Keratinocyte (primary cell): Measurements from ENCODE around the gene TRPM6. TPM values are rescaled to one million over a fixed set of nuclear protein-coding genes. Genes with fewer than 3 reads are reported as not detected.

Experiments used
- DNase-seq: peaks from one replicate; pipeline ENCODE4 v3.0.0-alpha.2; 2011; ENCODE audit warnings: low read depth, missing footprints, low spot score
- FAIRE-seq: peaks from 2 replicates; lab custom pipeline; 2011; peaks lifted over from hg19 to GRCh38; lab: Jason Lieb, UNC
- H2AFZ ChIP-seq: 2 replicates; pipeline ENCODE4 v1.6.0; 2012; ENCODE audit warnings: low read length, control low read depth, inconsistent platforms; ENCODE audit not compliant: control insufficient read depth
- H3K27ac ChIP-seq: 2 replicates; pipeline ENCODE4 v1.5.1; 2011; ENCODE audit warnings: low read length; ENCODE audit not compliant: control insufficient read depth, insufficient read depth
- H3K27me3 ChIP-seq: 3 replicates; pipeline ENCODE4 v1.6.0; 2011; ENCODE audit warnings: low read length; ENCODE audit not compliant: control insufficient read depth, insufficient read depth; ENCODE audit errors: extremely low read depth
- H3K36me3 ChIP-seq, 2 experiments: 2 replicates in 1 of 2; 3 replicates in 1 of 2; pipeline ENCODE4 v1.5.1; 2011; ENCODE audit warnings: low read length in 2 of 2, mild to moderate bottlenecking in 1 of 2; ENCODE audit not compliant: control insufficient read depth in 2 of 2, insufficient read depth in 2 of 2; ENCODE audit errors: extremely low read depth in 1 of 2
- H3K4me1 ChIP-seq: 3 replicates; pipeline ENCODE4 v1.5.1; 2011; ENCODE audit warnings: low read length; ENCODE audit not compliant: control insufficient read depth, insufficient read depth; ENCODE audit errors: extremely low read depth
- H3K4me2 ChIP-seq: 3 replicates; pipeline ENCODE4 v1.6.0; 2011; ENCODE audit warnings: low read depth, low read length; ENCODE audit not compliant: control insufficient read depth, insufficient read depth; ENCODE audit errors: extremely low read depth
- H3K4me3 ChIP-seq, 3 experiments: fragments of 200-600 bp in 1 of 3; sonication (generic) in 1 of 3; 2 replicates in 2 of 3; 3 replicates in 1 of 3; pipeline ENCODE4 v1.5.1; 2011 to 2016; ENCODE audit warnings: low read length in 3 of 3, mild to moderate bottlenecking in 3 of 3, control low read depth in 2 of 3, inconsistent platforms in 1 of 3, low read depth in 1 of 3, mixed read lengths in 1 of 3, mixed run types in 1 of 3, moderate library complexity in 1 of 3; ENCODE audit not compliant: control insufficient read depth in 2 of 3, insufficient read depth in 2 of 3; ENCODE audit errors: extremely low read depth in 1 of 3
- H3K79me2 ChIP-seq: 2 replicates; pipeline ENCODE4 v1.6.0; 2012; ENCODE audit warnings: low read length; ENCODE audit not compliant: control insufficient read depth, insufficient read depth
- H3K9ac ChIP-seq: 3 replicates; pipeline ENCODE4 v1.6.0; 2011; ENCODE audit warnings: low read length; ENCODE audit not compliant: control insufficient read depth, insufficient read depth; ENCODE audit errors: extremely low read depth
- H3K9me1 ChIP-seq: 3 replicates; pipeline ENCODE4 v1.6.0; 2011; ENCODE audit warnings: low read length; ENCODE audit not compliant: control insufficient read depth, insufficient read depth; ENCODE audit errors: extremely low read depth
- H3K9me3 ChIP-seq: 2 replicates; pipeline ENCODE4 v1.5.1; 2012; ENCODE audit warnings: low read depth, low read length; ENCODE audit not compliant: control insufficient read depth
- H4K20me1 ChIP-seq: 3 replicates; pipeline ENCODE4 v1.6.0; 2011; ENCODE audit warnings: low read length; ENCODE audit not compliant: control insufficient read depth, insufficient read depth; ENCODE audit errors: extremely low read depth
- CTCF ChIP-seq, 3 experiments: IDR thresholded peaks in 1 of 3; conservative IDR thresholded peaks in 1 of 3; optimal IDR thresholded peaks in 1 of 3; 2 replicates in 2 of 3; 3 replicates in 1 of 3; pipeline versions ENCODE3 to v1.5.1; 2011; ENCODE audit warnings: low read length in 3 of 3, mild to moderate bottlenecking in 3 of 3, moderate library complexity in 2 of 3, control low read depth in 1 of 3, inconsistent platforms in 1 of 3; ENCODE audit not compliant: insufficient read depth in 2 of 3; ENCODE audit errors: extremely low read depth in 1 of 3
- EZH2 ChIP-seq: IDR thresholded peaks from one replicate; pipeline ENCODE4 v1.6.1; 2012; ENCODE audit warnings: inconsistent platforms, mild to moderate bottlenecking, low read length, moderate library complexity
- dilution Hi-C: fragments of 300-500 bp; cut with MboI; formaldehyde crosslinking; loops from one replicate; pipeline ENCODE4 v1.7.0; 2020; ENCODE audit warnings: low sequenced_read_pairs; ENCODE audit not compliant: extremely low pct_ligation_motif_present
- polyA plus RNA-seq, 5 experiments: library from polyadenylated mRNA; depleted of rRNA in 3 of 5; stranded (reverse) in 3 of 5; stranded (forward) in 1 of 5; unstranded in 1 of 5; fragments of >200 nt; gene quantifications; 1 replicate in 1 of 5; 2 replicates in 3 of 5; 3 replicates in 1 of 5; pipeline versions ENCODE4 v1.2.1 to v1.2.3, GENCODE V29; 2011 to 2012; ENCODE audit warnings: missing spikeins in 2 of 5, low read depth in 1 of 5, low replicate concordance in 1 of 5

The TRPM6 gene
- polyA plus RNA-seq, 1 donor (not counting 4 experiments of a cell fraction or from before 2014, with no cell fraction given), result 0.18 TPM

- H3K4me1 ChIP-seq, result no peaks in the 10 kb centered on the region
- no peaks in the 10 kb centered on the region for H4K20me1 ChIP-seq
- H3K27ac ChIP-seq, result no peak overlapping the region
- no peaks in the 10 kb centered on the region for H3K9me1 ChIP-seq
- H3K4me3 ChIP-seq, result no peak overlapping the region
- no peak for TF ChIP-seq EZH2
- no peak for TF ChIP-seq CTCF (optimal IDR thresholded peaks at IDR 0.05 in 1 of 3, IDR thresholded peaks at IDR 0.05 in 1 of 3, conservative IDR thresholded peaks at IDR 0.05 in 1 of 3; ENCODE audit: extremely low read depth in 1 of 3, insufficient read depth in 2 of 3, low read length in 3 of 3)
- dilution Hi-C loops, result no loop called here
- no peak for FAIRE-seq
- H3K36me3 ChIP-seq, result no peaks in the 10 kb centered on the region
- H3K79me2 ChIP-seq, result no peaks in the 10 kb centered on the region
- H3K27me3 ChIP-seq, result no peaks in the 10 kb centered on the region
- H2AFZ ChIP-seq, result no peak overlapping the region
- no peak overlapping the region for H3K4me2 ChIP-seq
- no peaks in the 10 kb centered on the region for H3K9me3 ChIP-seq
- DNase-seq, result no peak
- no peak overlapping the region for H3K9ac ChIP-seq
These were observed 13.5 kb downstream of the TRPM6 start for GRCh38 chr9:74874220-74874619.

GRCh38 chr9:74872619-74873233 lies 15.0 kb downstream of the TRPM6 start:
- Histone ChIP-seq H3K79me2 (no peaks in the 10 kb centered on the region), H3K4me3 (no peak overlapping the region), H3K27ac (no peak overlapping the region), H3K9ac (no peak overlapping the region), H3K9me1 (no peaks in the 10 kb centered on the region), H3K27me3 (no peaks in the 10 kb centered on the region), H3K4me1 (no peaks in the 10 kb centered on the region), H3K36me3 (no peaks in the 10 kb centered on the region), H4K20me1 (no peaks in the 10 kb centered on the region), H2AFZ (no peak overlapping the region), H3K9me3 (no peaks in the 10 kb centered on the region), H3K4me2 (no peak overlapping the region)
- dilution Hi-C loops, result no loop called here
- no peak for FAIRE-seq
- DNase-seq, result no peak
- no peak for TF ChIP-seq CTCF (optimal IDR thresholded peaks at IDR 0.05 in 1 of 3, IDR thresholded peaks at IDR 0.05 in 1 of 3, conservative IDR thresholded peaks at IDR 0.05 in 1 of 3; ENCODE audit: extremely low read depth in 1 of 3, insufficient read depth in 2 of 3, low read length in 3 of 3)
- no peak for TF ChIP-seq EZH2
